HG02678 (cell line): ENCODE data around the gene RNPC3.

Experiments
- ATAC-seq: cut with Tn5 transposase; IDR thresholded peaks from one replicate; pipeline ENCODE4 v1.9.1; 2021; ENCODE audit warnings: mild to moderate bottlenecking, moderate library complexity; ENCODE audit not compliant: unreplicated experiment

The RNPC3 gene, protein sequence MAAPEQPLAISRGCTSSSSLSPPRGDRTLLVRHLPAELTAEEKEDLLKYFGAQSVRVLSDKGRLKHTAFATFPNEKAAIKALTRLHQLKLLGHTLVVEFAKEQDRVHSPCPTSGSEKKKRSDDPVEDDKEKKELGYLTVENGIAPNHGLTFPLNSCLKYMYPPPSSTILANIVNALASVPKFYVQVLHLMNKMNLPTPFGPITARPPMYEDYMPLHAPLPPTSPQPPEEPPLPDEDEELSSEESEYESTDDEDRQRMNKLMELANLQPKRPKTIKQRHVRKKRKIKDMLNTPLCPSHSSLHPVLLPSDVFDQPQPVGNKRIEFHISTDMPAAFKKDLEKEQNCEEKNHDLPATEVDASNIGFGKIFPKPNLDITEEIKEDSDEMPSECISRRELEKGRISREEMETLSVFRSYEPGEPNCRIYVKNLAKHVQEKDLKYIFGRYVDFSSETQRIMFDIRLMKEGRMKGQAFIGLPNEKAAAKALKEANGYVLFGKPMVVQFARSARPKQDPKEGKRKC

DNA sequence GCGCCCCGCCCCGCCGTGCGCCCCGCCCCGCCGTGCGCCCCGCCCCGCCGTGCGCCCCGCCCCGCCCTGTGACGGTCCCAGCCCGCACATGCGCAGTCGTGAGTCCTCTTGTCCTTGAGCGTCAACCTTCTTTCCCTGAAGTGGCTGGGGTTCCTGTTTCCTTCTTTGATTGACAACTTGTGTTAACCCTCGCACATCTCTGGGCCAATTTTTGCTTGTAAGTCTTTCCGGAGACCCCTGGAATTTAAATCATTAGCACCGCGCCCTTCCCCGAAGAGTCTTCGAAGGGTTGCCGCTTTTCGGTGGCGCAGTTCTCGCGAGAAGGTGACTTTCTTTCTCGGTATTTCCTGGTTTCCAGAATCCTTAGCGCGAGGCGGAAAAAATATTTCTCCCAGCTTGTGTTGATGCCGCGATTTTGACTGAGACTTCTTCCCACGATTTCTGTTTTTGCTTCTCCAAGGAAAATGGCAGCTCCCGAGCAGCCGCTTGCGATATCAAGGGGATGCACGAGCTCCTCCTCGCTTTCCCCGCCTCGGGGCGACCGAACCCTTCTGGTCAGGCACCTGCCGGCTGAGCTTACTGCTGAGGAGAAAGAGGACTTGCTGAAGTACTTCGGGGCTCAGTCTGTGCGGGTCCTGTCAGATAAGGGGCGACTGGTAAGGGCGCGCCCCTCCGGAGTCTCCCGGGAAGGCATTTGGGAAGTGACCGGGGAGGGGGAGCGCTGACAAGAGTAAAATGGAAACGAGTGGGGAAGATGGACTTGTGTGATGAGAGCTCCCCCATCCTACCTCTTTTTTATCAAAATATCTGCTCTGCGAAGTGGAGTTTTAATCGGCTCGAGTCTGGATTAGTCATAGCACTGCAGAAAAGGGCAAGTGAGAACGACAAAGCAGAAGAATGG, at the start of gene RNPC3:
RNPC3 (plus strand) TSS at position 93 of the 901 bp plus-strand sequence; CDS start at position 465, 372 bp downstream.
- ATAC-seq = peak; percentile 76

DNA sequence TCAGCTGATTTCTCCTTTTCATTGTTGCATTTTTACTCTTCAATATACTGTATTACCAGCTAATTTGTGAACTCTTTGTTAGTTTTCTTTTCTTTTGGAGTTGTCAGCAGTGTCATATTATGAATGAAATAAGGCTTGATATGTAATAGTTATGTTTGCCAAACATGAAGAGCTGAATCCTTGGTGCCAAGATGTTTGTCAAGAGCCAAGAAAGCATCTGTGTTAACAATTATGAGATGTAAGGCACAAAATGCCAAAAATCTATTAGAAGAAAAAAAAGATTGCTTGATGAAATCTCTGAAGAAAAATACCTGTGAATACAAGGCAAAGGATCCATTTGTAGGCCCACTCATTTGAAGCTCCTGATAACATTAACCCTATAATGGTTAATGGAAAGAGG, 48.4 kb upstream of the RNPC3 start:
- no peak for ATAC-seq

DNA sequence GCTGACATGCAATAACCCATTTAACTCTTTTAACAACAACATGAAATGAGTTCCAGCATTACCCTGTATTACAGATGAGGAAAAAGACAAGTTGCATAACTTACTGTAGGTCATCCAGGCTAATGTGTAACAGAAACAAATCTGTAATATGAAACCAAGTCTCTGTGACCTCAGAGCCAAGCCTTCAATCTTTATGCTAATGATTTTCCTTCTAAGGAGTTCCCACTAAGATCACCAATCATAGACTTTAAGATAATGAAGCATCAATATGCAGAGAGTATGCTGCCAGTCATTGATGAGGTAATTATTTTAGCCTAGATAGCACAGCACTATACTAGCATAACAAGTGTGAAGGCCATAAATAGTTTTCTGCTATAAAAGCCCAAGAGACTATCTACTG, 35.6 kb upstream of the RNPC3 start:
- peak; percentile 54 for ATAC-seq

DNA sequence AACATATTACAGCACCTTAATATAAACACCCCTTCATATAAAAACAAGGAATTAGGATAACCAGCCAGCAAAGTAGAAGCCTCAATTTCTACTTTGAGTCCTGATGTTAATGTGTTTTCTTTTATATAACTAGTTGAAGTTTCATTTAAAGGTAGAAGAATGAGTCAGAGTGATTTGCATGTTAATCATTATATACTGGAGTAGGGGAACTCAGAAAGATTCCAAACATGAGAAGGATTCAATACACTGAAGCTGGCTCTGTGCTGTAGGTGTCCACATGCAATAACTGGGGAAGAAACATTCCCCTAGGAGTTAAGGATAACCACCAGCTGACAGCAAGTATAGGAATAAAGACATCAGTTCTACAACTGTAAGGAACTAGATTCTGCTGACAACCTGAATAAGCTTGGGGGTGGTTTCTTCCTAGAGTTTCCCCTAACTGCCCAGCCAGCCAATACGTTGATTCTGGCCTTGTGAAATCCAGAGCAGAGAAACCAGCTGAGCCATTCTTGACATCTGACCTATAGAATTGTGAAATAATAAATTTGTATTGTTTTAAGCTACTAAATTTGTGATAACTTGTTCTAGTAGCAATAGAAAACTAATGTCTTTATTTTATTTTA, 33.4 kb upstream of the RNPC3 start:
- ATAC-seq = no peak

DNA sequence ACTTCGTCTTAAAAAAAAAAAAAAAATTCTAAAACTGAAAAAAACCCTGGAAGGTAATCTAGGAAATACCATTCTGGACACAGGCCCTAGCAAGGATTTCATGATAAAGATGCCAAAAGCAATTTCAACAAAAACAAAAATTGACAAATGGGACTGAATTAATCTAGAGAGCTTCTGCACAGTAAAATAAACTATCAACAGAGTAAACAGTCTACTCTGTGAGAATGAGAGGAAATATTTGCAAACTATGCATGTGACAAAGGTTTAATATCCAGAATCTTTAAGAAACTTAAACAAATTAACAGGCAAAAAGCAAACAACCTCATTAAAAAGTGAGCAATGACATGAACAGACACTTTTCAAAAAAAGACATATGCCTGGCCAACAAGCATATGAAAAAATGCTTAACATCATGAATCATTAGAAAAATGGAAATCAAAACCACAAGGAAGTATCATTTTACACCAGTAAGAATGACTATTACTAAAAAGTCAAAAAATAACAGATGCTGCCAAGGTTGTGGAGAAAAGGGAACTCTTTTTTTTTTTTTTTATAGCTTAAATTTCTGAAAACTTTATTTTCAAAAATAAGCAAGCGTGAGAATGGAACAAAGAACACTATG, 29.4 kb upstream of the RNPC3 start:
- ATAC-seq = no peak

DNA sequence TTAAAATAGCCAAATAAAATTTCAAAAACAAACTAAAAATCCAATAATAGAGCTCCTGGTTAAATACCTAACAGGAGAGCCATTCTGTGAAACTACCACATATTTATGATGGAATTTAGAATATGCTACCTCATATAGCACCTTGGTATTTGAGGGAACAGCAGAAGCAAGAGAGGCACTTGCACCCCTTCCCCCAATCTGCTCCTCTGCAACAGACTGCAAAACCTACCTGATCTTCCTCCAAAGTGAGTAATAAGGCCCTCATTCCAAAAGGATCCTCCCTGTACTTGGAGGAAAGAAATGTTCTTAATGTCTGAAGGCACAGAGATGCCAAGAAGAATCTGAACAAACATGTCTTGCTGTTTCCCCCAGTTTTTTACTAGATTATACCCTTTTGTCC, 28.1 kb upstream of the RNPC3 start:
- ATAC-seq = no peak

DNA sequence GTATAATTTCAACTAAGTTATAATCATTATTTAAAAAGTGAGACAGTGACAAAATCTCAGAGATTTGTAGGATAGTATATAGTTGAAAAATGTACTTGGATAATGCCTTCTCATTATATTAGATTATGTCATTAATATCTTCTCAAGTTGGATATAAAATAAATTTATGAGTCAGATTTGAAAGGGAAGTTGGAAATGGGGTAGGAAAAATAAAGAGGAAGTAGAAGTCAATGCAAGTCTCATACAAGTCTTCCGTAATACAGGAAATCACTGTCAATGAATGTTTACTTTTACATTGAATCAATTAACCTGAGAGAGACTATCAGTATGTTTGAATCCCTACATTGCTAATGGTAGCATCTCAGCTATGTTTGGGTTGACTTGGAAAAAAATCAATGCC, 16.2 kb upstream of the RNPC3 start:
- no peak for ATAC-seq

DNA sequence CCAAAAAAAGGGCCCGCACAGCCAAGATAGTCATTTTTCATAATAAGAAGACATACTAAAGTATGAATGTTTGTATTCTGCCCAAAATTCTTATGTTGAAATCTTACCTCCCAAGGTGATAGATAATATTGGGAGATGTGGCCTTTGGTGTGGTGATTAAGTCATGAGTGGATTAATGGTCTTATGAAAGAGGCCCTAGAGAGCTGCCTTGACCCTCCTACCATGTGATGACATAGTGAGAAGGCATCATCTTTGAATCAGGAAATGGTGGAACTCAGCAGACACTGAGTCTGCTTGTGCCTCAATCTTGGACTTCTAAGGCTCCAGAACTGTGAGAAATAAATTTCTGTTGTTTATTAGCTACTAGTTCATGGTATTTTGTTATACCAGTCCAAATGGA, 11.8 kb upstream of the RNPC3 start:
- no peak for ATAC-seq

DNA sequence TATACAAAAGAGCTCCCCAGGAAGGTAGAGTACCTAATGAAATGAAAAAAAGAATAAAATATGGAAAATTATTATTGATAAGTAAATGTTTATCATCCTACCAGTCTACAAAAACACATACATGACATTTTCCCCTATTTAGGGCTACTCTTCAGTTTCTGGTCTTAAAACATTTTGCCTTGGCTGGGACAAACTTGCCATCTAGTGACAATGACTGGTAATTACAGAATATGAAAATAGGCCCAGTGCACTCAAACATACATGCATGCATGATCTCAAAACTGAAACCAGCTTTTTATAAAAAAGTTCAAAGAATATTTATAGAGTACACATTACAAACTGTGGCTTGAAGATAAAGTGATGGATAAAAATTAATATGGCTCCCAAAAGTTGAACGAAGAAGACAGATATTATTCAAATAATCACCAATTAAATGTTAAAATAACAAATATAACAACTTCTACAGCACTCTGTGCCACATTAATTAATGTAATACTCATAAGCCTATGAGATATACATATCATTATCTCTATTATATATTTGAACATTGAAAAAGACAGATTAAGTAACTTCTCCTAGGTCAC, 10.5 kb upstream of the RNPC3 start:
- peak; percentile 78 for ATAC-seq

DNA sequence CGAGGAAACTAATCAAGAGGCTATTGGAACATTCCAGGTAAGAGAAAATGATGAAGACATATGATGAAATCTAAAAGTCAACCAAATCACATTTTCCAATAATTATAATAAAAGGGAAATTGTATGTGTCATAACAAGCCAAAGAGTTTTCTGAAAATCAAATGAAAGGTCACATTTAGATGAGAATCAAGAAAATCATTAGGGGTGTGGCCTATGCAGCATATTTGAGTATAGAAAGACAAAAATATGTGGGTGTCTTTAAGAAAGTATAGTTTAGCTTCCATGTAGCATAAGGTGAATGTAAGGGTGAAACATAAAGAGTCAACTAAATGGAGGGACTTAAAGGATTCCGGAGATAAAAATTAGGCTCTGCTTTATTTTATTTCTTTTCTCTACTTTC, 9.2 kb upstream of the RNPC3 start:
- ATAC-seq = no peak

DNA sequence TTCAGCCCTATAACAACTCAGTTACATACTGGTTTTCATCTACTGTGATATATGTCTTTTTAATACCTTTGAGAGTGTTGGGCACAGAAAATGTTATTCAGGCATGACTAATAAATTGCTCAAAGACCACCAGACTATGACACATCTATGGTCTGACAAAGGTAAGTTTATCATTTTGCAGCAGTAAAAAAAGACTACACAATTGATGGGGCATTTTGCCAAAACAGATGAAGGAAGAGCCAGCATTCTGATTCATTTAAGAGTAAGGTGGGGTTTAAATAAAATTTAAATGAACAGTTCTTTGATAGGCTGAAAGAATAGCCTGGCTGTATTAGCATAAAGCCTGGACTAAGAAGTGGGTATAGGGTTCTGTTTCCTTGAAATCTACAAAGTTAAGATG, 8.8 kb upstream of the RNPC3 start:
- no peak for ATAC-seq

DNA sequence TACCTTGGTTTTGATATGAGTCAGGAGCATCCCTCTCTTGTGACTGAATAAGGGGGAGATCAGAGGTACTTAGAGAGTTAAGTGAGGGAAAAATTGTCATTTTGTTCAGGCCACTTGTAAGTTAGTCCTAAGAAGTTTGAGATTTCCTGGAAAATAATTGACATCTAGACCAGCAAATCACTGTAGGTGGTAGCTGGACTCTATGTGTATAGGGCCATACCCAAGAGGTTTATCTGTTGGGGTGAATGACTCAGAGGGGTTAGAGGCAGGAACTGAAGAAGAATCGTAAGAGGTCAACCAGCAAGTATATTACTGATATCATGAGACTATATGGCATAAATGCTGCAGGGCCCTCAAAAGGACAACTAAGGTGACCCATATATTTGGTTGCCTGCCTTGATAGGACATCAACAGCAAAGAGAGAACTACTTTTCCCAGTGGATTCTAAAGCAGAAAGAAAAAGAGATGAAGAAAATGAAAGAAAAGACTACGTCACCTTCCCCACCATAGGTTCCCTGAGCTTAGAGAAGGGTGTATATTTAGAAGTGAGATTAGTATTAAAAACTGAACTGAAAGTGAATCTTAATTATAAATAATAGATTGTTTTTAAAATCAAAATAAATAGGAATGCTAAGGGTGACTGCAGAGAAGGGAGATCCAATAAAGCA, 8.0 kb upstream of the RNPC3 start:
- peak; percentile 77 for ATAC-seq

DNA sequence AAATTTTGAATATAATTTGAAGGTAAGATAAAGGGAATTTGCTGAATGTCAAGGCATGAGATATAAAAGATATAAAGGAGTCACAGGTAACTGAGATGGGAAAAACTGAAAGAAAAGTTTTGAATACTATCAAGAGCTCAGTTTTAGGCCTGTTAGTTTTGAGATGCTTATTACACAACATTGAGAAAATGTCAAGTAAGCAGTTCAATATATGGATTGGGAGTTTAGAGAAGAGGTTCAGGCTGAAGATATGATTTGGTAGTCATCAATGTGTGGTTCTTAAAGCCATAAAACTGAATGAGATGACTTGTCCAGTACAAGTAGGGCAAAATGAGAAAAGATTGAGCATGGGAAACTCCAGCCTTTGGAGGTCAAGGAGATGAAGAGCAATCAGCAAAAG, 4.7 kb upstream of the RNPC3 start:
- no peak for ATAC-seq

DNA sequence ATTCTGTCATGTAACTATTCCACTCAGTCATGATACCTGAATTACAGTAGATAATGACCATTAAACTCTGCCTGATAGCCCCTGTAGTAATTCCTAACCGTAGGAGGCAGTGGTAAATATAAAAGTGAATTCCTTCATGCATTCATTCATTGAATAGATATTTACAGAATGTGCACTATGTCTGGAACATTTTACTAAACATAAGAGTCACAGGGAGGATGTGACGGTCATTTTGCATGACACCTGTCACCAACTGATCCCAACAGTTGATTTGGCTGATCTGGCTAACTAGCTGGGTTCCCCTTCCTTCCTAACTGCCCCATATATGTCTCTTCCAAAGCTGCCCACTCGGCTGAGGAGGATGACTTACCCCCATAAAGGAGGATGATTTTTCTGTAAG, 2.2 kb upstream of the RNPC3 start:
- ATAC-seq = no peak

DNA sequence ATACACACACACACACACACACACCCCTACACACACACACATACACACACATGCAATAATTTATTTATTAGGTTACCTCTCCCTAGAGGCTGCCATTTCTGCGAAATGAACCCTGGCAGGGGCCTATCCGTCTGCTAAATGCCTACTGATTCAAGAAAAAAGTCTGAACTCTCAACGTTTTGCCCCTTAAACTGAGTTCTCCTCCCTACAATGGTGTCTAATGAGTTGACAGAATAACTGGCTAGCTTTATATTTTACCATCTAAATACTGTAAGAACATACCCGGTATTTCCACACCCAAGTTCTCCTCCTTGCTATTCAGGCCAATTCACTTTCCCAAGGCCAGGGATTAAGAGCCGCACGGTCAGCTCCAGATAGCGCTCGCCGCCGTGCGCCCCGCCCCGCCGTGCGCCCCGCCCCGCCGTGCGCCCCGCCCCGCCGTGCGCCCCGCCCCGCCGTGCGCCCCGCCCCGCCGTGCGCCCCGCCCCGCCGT, 339 bp upstream of the RNPC3 start:
- peak; percentile 60 for ATAC-seq

DNA sequence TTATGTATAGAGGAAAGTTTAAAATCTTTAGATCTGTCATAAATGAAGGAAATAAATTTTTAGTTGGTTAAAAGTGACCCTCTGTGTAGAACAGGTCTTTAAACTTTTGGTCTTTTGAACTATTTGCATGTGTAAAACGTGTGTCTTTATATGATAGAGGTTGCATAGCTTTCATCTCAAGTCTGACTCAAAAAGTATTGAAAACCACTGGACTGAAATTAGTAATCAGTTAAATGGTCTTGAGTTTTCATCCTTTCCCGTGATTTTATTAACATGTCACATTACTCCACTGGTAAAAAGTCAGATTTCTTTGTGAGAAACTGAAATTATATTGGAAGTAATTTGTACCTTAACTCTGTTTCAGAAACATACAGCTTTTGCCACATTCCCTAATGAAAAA, 1.8 kb downstream of the RNPC3 start:
- ATAC-seq = no peak

DNA sequence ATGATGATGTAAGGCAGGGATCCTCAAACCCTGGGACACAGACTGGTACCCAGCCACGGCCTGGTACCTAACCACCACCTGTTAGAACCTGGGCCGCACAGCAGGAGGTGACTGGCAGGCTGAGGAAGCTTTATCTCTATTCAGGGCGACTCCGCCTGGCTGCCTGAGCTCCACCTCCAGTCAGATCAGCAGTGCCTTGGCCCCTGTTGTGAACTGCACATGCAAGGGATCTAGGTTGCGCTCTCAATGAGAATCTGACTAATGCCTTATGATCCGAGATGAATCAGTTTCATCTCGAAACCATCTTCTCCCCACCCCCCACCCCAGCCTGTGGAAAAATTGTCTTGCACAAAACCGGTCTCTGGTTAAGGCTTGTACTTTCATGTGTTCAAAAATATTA, 4.2 kb downstream of the RNPC3 start:
- no peak for ATAC-seq

DNA sequence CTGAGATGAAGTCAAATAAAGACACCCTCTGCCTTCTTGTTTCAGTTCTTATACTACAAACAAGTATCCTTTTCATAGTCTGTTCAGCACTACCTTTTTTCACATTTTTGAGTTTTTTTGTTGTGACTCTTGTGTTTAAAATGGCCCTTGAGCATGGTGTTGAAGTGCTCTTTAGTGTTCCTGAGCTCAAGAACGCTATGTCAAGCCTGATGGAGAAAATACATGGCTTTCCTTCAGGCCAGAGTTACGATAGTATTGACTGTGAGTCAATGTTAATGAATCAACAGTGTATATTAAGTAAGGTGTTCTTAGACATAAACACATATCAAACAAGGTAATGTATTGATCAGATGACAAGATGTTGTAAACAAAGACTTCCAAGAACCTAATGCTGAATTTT, 12.7 kb downstream of the RNPC3 start:
- no peak for ATAC-seq

DNA sequence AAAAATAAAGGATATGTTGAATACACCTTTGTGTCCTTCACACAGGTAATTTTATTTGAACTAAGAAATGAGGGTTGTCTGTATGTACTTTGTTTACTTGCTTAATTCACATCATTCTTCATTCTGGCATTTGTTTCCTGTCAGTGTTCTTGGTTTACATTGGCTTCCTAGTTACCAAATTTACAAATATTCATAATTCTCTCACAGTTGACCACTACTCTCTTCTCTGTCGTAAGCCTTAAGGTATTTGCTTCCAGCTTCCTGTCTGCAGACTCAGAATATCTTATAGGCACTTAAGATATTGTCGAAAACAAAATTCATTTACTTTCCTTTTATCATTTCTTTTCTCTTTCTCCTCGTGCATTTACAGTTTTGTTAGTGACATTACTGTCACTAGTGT, 15.9 kb downstream of the RNPC3 start:
- no peak for ATAC-seq

DNA sequence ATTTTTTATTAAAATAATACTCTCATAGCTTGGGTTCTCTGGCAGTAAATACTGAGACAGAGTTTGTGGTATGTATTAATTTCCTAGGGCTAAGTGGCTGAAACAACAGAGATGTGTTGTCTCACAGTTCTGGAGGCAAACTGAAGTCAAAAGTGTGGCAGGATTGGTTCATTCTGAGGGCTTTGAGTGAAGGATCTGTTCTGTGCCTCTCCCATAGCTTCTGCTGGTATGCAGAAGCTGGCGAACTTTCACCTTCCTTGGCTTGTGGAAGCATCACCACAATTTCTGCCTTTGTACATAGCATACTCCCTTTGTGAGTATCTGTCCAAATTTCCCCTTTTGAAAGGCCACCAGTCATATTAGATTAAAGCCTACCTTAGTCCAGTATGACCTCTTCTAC, 21.0 kb downstream of the RNPC3 start:
- no peak for ATAC-seq
